Measurements from ENCODE around the gene KLKB1.

Gene KLKB1

GRCh38 chr4:186227221-186227620, at the start of gene KLKB1:
KLKB1 (plus strand) TSS chr4:186227507; CDS start chr4:186228196, 689 bp downstream.
- DNase-seq (ENCODE audit: low spot score) = no peak

GRCh38 chr4:186188107-186188506, 39.2 kb upstream of the KLKB1 start:
- DNase-seq (ENCODE audit: low spot score) = no peak

GRCh38 chr4:186189656-186190055, 37.7 kb upstream of the KLKB1 start:
- DNase-seq (ENCODE audit: low spot score) = no peak

GRCh38 chr4:186190581-186191199, 36.6 kb upstream of the KLKB1 start:
- peak; percentile 59 for DNase-seq (ENCODE audit: low spot score)

GRCh38 chr4:186191200-186192065, 35.9 kb upstream of the KLKB1 start, which contains the start of gene CYP4V2:
CYP4V2 (plus strand) TSS chr4:186191567; CDS start chr4:186191824, 257 bp downstream.
- peak; percentile 90 for DNase-seq (ENCODE audit: low spot score)

- peak; percentile 73 for DNase-seq (ENCODE audit: low spot score)
These were observed 35.2 kb upstream of the KLKB1 start for GRCh38 chr4:186192066-186192612.

- no peak for DNase-seq (ENCODE audit: low spot score)
These were observed 33.5 kb upstream of the KLKB1 start for GRCh38 chr4:186193851-186194250.

- DNase-seq (ENCODE audit: low spot score) = no peak
These were observed 31.2 kb upstream of the KLKB1 start for GRCh38 chr4:186196063-186196462.

GRCh38 chr4:186200516-186200915, 26.8 kb upstream of the KLKB1 start:
- peak; percentile 16 for DNase-seq (ENCODE audit: low spot score)

- no peak for DNase-seq (ENCODE audit: low spot score)
These were observed 26.3 kb upstream of the KLKB1 start for GRCh38 chr4:186201010-186201409.

GRCh38 chr4:186201535-186202230, 25.6 kb upstream of the KLKB1 start:
- peak; percentile 74 for DNase-seq (ENCODE audit: low spot score)

- DNase-seq (ENCODE audit: low spot score) = no peak
These were observed 24.7 kb upstream of the KLKB1 start for GRCh38 chr4:186202490-186203140.

GRCh38 chr4:186203406-186203805, 23.9 kb upstream of the KLKB1 start:
- no peak for DNase-seq (ENCODE audit: low spot score)

- no peak for DNase-seq (ENCODE audit: low spot score)
These were observed 23.2 kb upstream of the KLKB1 start for GRCh38 chr4:186204103-186204559.

- DNase-seq (ENCODE audit: low spot score) = no peak
These were observed 22.6 kb upstream of the KLKB1 start for GRCh38 chr4:186204686-186205085.

GRCh38 chr4:186205156-186205555, 22.2 kb upstream of the KLKB1 start:
- DNase-seq (ENCODE audit: low spot score) = no peak

GRCh38 chr4:186216465-186217024, 10.8 kb upstream of the KLKB1 start:
- no peak for DNase-seq (ENCODE audit: low spot score)

- DNase-seq (ENCODE audit: low spot score) = no peak
These were observed 9.5 kb upstream of the KLKB1 start for GRCh38 chr4:186217733-186218293.

- DNase-seq (ENCODE audit: low spot score) = no peak
These were observed 5.7 kb upstream of the KLKB1 start for GRCh38 chr4:186221624-186222023.

GRCh38 chr4:186225848-186226247, 1.5 kb upstream of the KLKB1 start:
- DNase-seq (ENCODE audit: low spot score) = no peak

Data from iPS-NIHi11 (cell line).